ENCODE results near the gene ADGRG1. TPM values are rescaled to one million over a fixed set of nuclear protein-coding genes. Genes with fewer than 3 reads are reported as not detected.

ADGRG1 gene
- polyA plus RNA-seq, 3 donors, result 68.7 to 76.1 (median 75.6) TPM

GRCh38 chr16:57619606-57620334 is 8.7 kb upstream of the ADGRG1 start:
- DNase-seq (ENCODE audit: low read depth in 3 of 3, low spot score in 2 of 3), result no peak

- DNase-seq (ENCODE audit: low read depth in 3 of 3, low spot score in 2 of 3), result no peak
These were observed 7.8 kb upstream of the ADGRG1 start for GRCh38 chr16:57620335-57621231.

DNA sequence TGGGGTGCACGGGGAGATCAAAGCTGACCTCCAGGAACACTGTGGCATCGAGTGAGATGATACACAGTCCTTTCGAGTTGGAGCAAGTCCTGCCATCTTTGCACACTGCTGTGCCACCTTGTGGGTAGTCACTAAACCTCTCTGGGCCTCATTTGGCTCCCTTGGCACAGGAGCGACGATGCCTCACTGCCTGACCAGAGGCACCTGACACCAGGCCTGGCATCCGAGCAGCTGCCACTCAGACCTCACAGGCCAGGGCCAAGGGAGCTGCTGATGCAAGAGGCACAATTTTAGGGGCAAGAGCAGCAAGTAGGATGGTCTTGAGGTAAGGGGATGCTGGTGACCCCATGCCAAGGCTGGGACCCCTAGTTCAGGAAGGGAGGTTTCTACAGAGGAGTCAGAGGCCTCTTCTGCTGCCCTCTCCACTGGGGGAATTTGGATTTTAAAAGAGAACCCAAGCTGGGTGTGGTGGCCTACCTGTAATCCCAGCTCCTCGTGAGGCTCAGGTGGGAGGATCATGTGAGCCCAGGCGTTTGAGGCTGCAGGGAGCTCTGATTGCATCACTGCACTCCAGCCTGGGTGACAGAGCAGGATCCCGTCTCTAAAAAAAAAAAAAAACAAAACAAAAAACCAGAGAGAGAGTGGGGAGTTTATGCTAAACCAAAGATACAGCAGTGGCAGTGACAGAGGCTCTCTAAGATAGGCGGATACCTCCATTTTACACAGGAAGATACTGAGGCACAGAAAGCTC is 6.7 kb upstream of the ADGRG1 start:
- DNase-seq (ENCODE audit: low read depth in 3 of 3, low spot score in 2 of 3), result no peak

DNA sequence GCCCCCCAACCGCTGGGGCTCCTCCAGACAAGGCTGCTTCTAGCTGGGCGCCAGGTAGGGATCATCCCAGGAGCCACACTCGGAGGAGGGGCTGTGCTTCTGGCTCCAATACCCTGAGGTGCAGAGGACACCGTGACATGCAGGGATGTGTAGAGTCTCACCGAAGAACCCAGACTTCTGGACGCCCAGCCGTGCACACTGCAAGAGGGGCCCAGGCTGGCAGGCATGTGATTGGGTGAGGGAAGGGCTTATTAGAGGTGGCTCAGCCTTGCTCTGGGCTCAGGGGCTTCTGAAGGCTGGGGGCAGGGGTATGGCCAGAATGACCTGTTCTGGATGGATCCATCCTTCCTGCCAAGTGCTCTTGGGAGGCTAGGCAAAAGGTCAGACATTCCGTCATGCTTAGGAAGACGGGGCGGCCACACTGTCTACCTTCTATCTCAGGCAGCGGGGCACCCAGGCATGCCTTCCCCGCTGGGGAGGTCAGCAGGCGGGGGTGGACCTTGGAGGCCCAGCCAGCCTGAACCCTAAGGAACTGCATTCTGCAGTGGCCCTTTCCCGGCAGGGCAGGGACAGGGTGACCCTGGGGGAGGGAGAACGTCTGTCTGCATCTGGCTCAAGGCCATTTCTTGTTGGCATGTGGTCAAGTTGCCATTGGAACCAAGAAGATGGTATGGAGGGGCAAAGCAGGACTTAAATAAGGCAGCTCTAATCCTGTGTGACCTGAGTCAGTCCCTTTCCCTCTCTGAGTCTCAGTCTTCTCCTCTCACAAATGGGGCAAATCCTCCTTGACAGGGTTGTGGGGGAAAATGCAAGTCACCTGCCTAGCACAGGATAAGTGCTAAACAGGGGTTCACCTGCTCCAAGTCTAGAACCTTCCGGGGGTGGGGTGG is 5.8 kb upstream of the ADGRG1 start:
- no peak for DNase-seq (ENCODE audit: low read depth in 3 of 3, low spot score in 2 of 3)

DNA sequence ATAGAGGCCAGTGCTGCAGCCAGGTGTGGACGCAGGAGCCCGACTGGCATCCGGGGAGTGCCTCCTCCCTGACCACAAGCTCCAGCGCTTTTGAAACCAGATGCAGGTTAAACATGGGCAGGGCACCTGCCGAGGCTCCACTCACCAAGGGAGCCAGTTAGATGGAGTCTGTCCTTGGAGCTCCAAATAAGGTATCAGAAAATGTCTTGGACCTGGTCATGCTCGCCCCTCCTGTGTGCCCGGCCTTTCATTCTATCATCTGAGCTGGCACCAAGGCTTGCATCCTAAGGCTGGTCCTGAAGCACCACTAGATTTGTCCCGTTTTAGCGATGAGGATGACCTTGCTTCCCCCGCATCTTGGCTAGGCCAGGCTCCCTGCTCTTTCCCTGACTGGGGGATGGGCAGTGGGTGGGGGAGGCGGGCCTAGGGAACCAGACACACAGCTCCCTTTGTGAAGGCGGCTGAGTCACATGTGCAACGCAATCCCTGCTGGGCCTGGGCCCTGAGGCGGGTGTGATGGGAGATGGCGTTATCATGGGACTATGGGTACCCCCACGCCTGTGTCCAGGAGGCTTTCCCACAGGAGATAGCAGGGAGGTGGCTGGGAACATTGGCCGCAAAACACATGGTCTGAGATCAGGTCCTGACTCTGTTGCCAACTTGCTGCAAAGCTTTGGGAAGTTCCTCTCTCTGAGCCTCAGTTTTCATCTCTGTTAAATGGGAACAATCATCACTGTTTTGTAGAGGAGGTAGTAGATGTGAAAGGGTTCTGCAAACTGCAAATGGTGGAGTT is 5.0 kb upstream of the ADGRG1 start:
- no peak for DNase-seq (ENCODE audit: low read depth in 3 of 3, low spot score in 2 of 3)

GRCh38 chr16:57624044-57624688 is 4.3 kb upstream of the ADGRG1 start:
- DNase-seq (ENCODE audit: low read depth in 3 of 3, low spot score in 2 of 3), result no peak

GRCh38 chr16:57624806-57625500 is 3.5 kb upstream of the ADGRG1 start:
- DNase-seq (ENCODE audit: low read depth in 3 of 3, low spot score in 2 of 3), result no peak

- DNase-seq (ENCODE audit: low read depth in 3 of 3, low spot score in 2 of 3), result no peak
These were observed 1.8 kb upstream of the ADGRG1 start for GRCh38 chr16:57626420-57627170.

- no peak for DNase-seq (ENCODE audit: low read depth in 3 of 3, low spot score in 2 of 3)
These were observed 1.1 kb upstream of the ADGRG1 start for GRCh38 chr16:57627184-57627871.

DNA sequence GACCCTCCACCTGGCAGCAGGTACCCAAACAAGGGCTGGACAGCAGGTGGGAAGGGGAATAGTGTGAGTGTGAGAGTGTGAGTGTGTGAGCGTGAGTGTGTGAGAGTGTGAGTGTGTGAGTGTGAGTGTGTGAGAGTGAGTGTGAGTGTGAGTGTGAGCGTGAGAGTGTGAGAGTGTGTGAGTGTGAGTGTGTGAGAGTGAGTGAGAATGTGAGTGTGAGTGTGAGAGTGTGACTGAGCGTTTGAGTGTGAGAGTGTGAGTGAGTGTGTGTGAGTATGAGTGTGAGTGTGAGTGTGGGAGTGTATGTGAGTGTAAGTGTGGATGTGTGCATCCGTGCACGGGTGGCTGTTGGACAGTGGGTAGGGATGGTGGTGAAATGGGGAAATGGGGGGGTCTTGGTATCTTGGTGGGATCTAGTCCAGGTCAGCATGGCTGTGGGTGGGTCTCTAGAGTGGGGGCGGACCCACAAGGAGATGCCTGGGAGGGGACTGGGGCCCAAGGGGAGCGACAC is 408 bp downstream of the ADGRG1 start:
- DNase-seq (ENCODE audit: low read depth in 3 of 3, low spot score in 2 of 3), result no peak

DNA sequence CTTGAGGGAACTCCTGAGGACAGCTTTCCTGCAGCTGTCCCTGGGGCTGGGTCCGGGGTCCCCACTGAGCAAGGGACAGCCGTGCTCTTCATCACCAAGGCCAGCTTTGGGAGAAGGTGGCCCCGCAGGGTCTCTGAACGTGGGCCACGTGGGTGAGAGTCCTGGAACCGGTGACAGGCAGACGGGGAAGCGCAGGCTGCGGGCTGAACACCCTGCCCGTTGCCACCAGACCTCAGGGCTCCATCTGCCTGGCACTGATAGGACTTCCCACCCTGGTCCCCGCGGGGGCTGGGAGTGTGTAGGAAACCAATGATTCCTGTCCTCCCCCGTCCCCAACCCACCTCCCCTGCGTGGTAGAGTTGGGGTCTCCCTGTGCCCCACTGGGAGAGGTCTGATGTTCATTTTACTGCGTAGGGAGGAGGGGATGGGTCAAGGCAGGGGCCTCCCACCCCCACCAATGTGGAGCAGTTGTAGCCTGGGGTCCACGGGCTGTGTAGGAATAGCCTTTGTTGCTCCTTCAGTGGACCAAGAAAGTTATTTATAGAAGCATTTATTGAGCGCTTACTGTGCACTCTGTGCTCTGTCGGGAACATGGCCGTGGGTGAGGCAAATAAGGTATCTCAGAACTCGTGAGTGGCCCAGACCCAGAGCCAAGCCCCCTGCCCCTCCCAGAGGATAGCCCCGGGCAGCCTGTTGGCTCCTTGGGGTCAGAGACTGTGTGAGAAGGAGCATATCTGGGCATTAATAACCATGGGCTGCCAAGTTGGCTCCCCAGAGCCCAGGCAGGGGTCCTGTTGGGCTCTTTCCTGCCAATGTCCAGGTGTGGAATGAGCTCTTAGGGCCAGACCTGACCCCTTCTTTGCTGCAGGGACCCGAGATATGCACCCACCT is 1.3 kb downstream of the ADGRG1 start:
- DNase-seq (ENCODE audit: low read depth in 3 of 3, low spot score in 2 of 3), result no peak

GRCh38 chr16:57630407-57630797 is 2.0 kb downstream of the ADGRG1 start:
- DNase-seq (ENCODE audit: low read depth in 3 of 3, low spot score in 2 of 3), result no peak

- DNase-seq (ENCODE audit: low read depth in 3 of 3, low spot score in 2 of 3), result no peak
These were observed 2.8 kb downstream of the ADGRG1 start for GRCh38 chr16:57630931-57631845.

- DNase-seq (ENCODE audit: low read depth in 3 of 3, low spot score in 2 of 3), result no peak
These were observed 4.1 kb downstream of the ADGRG1 start for GRCh38 chr16:57632568-57632967.

All from right renal cortex interstitium (tissue), 3 donors.